NCI-H524 (cell line): ENCODE results near the gene CIB4.

ENCODE experiments used
- DNase-seq, 2 experiments: peaks; one replicate each; lab custom pipeline; 2025; lab: John Stamatoyannopoulos, UW

CIB4 gene

GRCh38 chr2:26581991-26582842 lies 58.9 kb downstream of the CIB4 start:
- no peak for DNase-seq

DNA sequence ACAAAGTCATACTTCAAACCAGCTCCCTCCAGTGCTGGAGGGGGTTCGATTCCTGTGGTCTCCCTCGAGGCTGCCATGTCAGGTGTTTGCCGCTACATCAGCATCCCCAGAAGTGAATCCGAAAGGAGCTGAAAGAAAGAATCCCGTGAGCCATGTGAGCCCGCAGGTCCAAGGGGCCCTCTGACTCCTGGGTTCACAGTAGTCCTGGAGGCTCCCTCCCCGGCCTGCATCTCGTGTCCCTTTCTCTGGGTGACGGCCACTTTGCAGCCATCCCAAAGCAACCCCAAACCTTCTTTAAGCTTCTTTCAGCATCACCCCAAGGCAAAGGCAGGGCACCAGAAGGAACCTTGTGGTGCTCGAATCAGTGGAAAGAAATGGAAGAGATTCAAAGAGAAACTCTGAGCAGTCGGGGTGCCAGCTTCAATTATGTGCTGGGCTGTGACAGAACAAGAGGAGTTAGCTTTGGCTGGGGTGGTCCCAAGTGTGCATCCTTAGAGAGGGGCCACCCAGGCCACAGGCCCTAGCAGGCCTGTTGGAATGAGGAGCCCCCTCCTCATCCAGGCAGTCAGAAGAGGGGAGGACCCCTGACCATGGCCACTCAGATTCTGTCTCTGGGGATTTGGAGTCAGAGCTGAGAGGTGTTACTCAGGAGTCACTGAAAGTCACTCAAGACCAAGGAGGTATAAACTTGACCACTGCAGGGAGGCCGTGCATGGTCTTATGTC lies 59.7 kb downstream of the CIB4 start:
- no peak for DNase-seq

GRCh38 chr2:26580751-26581150 lies 60.4 kb downstream of the CIB4 start:
- no peak for DNase-seq

GRCh38 chr2:26580151-26580550 lies 61.0 kb downstream of the CIB4 start:
- DNase-seq: no peak

- no peak for DNase-seq
Observed at GRCh38 chr2:26579723-26580040, 61.5 kb downstream of the CIB4 start.

- no peak for DNase-seq
Observed at GRCh38 chr2:26579025-26579722, 62.0 kb downstream of the CIB4 start.

- DNase-seq: no peak
Observed at GRCh38 chr2:26578581-26578980, 62.6 kb downstream of the CIB4 start.

DNA sequence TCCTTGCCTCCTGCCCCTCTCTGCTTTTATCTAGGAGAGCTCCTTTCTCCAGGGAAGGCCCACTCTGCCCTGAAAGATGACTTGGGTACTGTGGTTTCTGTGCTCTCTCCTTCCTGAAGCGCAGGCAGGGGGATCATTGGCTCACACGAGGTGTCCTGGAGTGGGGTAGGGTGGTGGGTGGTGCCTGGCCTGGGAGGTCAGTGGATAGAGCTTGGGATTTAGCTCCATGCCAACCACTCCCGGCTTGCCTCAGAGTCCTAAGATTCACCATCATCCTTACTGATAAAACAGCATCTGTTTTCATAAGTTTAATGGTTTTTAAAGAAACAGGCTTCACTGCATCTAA lies 63.1 kb downstream of the CIB4 start:
- DNase-seq: no peak

DNA sequence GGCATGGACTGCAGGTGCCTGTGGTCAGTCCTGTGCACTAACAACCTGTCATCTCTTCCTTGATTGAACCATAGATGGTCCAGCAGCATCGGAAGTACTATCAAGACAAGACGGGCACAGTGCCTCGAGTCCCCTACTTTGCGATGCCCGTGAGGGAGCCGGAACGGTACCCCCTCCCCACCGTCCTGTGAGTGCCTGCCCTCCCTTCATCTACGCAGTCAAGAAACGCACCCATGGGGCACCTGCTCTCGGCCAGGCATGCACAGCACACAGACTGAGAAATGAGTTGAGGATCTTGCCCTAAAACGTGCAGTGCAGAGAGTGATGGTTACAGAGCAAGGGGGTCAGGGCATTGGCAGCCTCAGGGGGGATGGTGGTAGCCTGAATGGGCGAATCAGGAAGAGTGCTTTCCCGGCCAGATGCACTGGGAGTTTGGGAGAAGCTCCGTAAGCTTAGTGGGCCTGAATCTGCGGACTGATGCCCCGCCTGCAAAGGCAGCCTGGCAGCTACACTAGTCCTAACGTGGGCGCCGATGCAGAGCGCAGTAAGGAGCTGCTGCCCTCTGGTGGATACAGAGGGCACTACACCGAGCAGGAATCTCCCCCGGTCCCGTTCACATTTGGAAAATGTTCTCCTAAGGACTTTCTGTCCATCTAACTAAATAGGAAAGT lies 63.6 kb downstream of the CIB4 start:
- DNase-seq: peak; percentile 60 to 77

GRCh38 chr2:26576565-26577441 lies 64.4 kb downstream of the CIB4 start:
- DNase-seq: no peak

GRCh38 chr2:26575836-26576564 lies 65.2 kb downstream of the CIB4 start:
- DNase-seq: no peak

GRCh38 chr2:26574900-26575560 lies 66.1 kb downstream of the CIB4 start:
- DNase-seq: no peak

DNA sequence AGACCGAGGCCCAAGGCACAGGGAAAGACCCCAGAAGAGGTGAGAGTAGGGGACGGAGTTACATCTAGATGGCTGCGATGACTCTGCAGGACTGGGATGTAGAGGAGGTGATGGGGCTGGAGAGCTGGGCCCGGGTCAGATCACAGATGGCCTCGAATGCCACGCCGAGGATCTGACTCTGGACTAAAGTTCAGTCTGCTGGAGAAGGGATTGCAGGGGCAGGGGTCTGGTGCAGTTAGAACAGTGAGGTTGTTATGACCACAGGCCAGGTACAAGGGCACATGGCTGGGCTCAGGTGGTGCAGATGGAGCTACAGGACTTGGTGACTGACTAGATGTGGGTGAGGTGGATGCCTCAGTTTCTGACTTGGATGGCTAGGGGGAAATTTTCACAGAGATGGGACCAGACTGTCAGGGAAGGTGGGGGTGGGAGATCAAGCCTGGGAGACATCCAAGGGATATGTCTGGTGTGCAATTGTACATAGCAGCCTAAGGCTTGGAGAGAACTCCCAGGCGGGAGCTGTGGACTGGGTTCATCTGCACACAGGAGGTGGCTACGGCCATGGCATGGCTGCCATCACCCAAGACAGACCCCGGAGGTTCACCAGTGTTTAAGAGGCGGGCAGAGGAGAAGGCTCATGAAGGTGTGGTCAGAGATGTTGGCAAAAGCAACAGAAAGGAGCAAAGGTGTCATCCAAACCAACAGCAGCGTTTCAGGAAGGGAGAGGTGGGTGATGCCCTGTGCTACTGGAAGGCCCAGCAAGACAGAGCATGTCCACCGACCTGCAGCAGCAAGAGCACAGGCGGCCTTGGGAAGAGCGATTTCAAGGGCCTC lies 66.9 kb downstream of the CIB4 start:
- DNase-seq: no peak

GRCh38 chr2:26573241-26573925 lies 67.8 kb downstream of the CIB4 start:
- DNase-seq: no peak

DNA sequence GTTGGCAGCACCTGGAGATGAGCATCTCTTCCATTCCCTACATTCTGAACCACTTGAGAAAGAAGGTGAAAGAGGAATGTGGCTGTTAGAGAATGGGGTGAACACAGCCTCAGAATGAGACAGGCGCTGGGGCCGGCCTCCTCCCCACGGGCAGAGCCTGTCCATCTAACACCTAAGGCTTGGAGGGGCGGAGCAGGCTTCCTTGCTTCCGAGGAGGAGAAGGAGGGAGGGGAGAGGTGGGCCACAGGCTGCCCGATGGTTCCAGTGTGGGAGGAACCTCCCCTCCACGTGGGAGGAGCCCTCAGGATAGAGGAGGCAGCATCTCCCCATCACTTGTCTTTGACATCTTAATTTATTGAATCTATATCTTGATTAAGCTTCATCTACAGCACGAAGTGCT lies 68.6 kb downstream of the CIB4 start:
- DNase-seq: no peak

DNA sequence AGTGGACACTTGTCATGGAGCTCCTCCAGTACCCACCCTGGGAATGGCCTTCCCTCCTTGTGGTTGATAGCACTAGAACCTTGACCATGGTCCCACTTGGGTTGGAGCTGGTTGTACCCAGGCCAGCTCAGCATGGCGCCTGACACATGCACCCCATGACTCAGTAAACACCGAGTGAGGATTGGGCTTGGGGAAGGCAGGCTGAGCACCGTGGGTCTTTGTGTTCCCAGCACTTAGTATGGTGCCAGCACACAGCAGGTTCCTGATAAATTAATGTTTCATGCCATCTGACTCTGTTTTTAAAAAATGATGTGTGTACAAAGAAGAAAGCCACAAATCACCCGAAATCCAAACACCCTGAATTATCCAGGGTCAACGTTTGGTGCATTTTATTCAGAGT lies 69.8 kb downstream of the CIB4 start:
- no peak for DNase-seq

- DNase-seq: no peak
Observed at GRCh38 chr2:26570083-26570430, 71.1 kb downstream of the CIB4 start.

- DNase-seq: no peak
Observed at GRCh38 chr2:26569216-26570082, 71.7 kb downstream of the CIB4 start.
